Measurements from ENCODE around the gene CADM1.

Gene CADM1

DNA sequence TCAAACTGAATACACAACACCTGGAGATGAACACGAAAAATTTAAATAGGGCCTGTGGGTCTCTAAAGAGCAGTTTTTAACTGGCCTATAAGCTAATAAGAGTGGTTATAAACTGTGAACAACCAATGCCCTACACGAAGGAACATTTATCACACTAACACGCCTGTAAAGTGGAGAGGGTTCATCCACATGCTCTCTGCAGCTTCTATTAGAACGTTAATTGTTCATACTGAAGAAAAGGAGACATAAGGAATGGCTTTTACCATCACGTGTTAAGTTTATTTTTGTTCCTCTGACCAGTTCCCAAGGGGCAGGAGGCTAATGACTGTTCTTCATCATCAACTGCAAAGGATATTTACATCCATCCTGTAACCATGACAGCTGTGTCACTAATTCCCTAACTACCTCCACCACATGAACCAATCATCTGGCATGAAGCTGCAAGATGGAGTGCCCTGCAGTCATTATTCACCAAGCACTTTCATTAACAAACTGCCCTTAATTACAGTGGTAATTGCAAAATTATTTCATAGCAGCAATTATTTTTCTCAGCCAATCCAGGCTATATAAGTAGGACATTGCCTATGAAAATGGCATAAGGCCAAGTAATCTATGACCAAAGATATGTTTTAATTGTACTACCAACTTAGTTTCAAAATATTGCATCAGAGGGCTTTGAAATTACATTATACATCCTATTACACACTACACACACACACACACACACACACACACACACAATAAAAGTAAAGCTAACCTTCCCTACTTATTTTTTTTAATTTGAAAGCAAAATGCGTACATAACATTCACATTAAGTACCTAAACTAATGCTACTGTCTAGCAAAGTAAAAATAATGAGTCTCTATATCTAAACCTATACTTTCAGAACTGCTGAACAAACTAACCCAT is 186.7 kb downstream of the CADM1 start:
- DNase-seq (ENCODE audit: low read depth) = no peak

DNA sequence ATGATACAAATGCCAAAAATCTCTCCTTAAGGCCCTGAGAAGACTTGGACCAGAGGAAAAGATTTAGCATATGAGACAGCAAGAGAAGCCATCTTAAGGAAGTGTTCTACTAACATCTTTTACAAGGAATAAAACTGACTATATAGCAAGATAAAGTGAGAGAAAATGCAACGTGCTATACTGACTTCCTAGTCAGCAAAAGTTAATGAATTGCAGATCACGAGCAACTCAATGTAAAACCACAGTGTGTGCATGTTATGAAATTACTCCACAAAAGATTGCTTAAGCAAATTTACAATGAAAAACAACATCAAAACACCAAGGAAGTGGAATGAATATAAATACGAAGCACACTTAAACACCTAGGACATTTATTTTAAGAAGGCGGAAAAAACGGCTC is 187.5 kb downstream of the CADM1 start:
- DNase-seq (ENCODE audit: low read depth) = no peak

DNA sequence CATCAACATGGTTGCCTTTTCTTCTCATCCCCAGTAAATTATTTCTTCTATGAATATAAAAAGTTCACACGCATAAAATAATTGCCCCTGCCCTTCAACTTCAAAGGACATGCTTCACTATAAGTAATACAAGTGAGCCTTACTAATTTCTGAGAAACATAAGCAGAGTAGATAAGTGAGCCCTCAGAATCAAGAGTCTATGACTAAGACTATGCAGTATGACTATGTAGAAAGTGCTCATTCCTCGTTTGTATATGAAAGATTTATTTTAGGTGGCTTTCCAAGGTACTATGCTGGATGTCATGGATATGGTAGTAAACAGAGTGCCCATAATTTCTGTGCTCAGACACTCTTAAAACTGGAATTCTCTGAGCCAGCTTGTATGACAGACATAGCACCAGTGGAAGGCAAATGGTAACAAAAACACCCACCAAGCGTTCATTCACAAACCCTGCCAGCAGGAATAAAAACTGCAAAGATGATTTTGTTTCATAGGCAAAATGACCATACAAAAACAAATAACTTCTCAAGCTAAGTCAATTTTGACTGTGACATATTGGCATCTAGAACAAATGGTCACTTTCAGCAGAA is 189.8 kb downstream of the CADM1 start:
- no peak for DNase-seq (ENCODE audit: low read depth)

DNA sequence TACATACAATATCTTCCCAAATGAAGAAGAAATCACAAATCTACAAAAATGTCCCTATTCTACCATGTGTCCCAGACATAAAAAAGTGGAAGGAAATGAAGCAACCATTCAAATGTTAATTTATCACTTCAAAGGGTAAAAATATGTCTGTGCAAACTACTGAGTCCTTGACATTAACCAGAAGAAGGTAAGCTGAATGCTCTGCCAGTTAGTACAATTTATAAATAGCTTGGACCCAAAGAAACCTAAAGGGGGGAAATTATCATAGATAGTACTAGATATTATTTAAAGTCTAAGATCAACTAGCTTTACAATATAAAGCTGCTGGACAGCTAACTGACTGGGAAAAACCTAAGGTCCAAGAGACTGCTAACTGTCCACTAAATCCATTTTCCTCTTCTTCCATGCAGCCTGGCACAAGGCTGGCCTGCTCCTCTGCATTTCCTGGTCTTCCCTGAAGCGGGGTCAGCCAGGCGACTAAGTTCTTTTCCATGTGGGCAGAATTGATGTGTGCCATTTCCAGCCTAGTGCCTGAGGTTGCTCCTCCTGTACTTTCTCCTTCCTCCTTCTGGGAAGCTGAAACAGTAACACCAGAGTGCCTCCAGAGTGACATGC is 190.9 kb downstream of the CADM1 start:
- DNase-seq (ENCODE audit: low read depth) = no peak

DNA sequence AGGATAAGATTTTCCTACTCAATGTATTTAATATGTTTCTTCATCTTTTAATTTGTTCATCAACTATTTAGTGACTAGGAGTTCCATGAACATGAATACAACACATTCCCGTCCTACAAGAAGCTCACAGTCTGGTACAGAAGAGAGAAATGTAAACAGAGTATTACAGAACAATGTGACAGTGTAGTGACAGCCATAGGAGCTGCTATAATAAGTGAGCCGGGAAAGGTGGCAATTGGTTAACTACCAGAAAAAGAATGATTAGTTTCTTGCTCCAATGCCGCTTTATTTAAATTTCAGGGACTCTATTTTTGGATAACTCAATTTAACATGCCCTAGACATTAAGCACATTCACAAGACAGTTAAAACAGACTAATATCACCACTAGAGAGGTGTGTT is 192.3 kb downstream of the CADM1 start:
- DNase-seq (ENCODE audit: low read depth) = no peak

DNA sequence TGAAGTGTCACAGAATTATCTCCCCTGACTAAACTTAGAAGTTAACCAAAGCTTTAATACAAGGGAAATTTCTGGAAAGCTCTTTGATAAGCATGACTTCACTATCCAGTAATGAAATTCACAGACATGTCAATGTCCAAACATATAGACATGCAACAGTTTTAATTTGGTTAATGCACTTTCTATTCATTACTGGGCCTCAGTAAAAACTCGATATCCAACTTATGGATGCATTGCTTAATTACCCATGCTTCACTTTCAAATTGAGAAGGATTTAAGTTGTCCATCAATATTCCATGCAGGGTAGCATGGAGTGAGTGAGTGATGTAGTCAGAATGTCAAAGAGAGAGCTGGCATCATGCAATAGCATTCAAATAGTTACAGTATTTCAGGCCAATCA is 197.5 kb downstream of the CADM1 start:
- DNase-seq (ENCODE audit: low read depth) = no peak

DNA sequence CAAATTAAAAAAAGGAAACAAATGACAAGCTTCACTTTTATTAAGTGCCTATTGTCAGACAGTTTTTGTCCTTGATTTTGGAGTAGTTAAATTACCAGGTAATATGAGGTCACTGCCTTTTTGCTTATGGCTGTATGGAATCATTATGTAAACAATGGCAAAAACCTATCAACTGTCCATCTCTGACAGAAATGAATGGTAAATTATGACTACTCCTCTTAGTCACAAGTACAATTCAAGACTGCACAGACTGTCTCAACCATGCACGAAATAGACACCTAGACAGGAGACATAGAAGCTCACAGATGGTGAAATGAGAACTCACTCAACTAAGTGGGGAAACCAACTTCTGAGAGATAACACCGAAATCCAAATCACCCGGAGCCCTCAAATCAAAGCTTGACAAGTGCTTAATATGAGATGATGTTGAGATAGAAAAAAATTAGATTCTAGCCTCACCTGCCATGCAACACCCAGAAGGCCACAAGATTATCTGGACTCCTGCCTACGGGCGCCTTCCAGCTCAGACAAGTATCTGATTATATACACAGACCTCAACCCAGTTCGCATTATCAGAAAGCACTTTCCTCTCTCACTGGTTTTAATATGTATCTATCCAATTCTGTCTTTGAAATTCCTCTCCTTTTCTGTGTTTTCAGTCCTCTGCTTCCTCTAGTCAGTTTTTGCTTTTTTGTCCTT is 199.3 kb downstream of the CADM1 start:
- DNase-seq (ENCODE audit: low read depth) = no peak

DNA sequence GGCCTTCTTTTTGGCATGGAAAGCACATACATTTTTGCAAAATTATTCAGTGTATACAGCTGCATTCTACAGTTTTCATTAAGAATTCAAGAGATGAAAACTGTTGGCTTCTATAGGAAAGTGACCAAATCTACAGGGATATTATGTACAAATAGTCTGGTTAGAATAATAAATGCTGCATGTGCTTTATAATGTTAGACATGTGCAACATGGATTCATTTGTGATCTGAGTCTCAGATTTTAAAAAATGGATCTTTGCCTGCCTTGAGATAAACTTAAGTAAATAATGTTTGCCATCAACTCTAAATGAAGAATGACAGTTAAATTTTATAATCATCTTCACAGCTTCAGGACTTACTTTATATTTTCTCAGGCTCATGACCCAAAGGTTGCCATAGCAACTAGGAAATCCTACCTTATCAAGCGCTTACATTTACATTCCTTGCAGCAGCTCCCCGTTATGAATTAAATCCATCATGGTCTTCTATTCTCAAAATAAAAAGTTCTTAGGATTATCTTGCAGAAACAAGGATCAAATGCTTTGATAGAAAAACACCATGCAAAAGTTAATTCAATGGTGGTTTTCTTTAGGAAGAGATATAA is 200.2 kb downstream of the CADM1 start:
- DNase-seq (ENCODE audit: low read depth) = no peak

DNA sequence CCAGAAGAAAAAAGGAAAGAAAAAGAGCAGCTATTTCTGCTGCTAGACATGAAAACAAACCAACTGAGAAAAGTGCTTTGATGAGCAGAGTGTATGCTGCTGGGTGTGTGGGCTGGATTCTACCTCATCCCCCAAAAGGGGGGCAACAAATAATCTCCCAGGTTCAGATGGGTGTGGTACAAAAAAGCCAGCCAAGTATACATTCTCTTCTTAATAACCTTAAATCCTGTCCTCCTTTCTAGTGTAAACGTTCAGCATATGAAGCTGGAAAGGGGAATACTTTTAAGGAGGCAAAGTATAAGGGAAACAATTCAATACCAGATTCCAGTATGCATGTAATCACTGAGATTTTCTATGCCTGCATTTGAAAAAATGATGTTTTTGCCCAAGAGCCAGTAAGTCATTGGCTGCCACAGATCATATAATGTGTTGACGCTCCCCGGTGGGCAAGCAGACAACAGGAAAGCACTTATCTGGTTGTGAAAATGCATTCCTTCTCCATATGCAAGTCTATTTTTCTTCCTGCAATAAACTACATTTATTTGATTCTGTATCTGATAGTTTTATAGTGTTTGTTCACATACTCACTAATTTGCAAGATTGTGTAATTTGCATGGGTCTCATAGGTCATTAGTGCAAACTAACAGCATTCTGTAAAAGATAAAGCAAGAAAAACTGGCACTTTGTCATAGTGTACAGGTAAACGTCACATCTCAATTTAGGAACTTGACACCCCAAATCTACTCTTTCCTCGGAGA is 201.1 kb downstream of the CADM1 start:
- DNase-seq (ENCODE audit: low read depth) = no peak

DNA sequence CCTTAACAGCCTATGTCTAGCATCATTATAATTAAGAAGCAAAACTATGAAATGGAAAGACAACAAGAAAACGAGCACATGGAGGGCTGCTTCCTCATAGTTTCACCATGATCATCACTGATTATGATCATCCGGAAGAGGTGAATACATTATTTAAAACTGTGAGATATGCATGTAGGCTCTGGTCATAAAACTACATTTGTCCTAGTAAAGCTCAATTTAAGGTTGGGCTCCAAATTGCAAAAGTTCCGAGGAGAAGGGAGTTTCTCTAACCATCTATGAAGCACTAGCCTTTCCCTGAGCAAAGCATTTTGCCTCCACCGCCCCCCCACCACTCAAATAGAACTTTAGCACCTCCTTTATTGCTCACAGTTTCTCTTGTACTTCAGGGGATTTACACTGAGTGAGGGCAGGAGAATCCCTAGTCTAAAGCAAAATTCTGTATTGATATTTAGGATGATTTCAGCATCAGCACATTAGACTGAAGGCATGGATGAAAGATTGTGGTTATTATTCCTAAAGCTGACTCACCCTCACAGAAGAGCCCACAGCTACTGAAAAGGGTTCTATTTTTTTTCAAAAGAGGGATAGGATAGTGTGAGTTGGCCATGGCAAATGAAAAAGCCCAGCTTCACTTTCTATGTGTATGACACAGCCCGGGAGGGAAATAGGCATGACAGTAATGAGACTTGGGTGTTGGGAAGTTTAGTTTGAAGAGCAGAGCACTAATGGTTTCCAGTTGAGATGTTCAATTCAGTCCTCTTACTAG is 203.4 kb downstream of the CADM1 start:
- DNase-seq (ENCODE audit: low read depth) = peak; percentile 10

DNA sequence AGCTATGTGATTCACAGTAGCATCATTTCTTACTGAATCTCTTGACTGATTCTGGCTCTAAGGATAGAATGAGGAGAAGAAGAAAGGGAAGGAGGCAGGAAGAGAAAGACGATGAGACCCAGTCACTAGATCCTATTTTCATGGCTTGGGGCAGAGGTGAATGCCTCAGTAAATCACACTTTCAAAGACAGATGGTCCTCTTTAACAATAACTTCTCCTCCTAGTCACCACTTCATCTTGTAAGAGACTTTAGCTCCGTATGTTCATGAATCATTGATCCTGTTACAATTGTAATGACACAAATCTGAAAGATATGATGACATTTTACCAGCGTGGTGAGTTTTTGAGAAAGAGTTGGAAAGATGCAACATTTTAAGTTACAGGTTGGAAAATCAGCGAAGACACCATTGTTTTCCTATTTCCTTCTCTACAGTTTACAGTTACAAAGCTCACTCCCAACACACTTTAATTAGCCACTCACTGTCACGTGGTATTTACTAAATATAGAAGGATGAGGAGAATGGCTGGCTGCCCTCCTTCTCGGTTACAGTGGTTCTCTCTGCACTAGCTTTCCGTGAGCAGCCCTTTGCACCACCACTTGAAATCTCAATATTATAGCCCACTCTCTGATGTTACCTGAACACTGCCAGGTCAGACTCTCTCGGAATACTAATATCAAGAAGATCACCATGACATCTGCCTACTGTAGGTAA is 205.8 kb downstream of the CADM1 start:
- DNase-seq (ENCODE audit: low read depth) = no peak

DNA sequence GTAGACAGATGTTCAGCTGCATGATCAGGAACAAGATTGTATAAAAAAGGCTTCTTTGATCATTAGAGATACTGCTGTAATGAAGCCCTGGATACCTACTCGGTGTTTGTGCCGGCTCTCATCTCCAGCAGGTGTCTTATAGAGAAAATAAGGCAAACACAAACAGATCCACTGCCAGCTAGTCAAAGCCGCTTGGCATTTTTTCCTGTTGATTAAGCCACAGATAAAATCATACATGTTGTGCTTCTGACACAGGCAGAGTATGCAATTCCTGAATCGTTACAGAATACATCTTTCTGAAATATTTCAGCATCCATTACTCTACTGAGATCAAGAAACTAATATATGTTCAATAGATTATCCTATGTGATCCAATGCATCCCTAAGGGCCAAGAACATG is 206.9 kb downstream of the CADM1 start:
- no peak for DNase-seq (ENCODE audit: low read depth)

DNA sequence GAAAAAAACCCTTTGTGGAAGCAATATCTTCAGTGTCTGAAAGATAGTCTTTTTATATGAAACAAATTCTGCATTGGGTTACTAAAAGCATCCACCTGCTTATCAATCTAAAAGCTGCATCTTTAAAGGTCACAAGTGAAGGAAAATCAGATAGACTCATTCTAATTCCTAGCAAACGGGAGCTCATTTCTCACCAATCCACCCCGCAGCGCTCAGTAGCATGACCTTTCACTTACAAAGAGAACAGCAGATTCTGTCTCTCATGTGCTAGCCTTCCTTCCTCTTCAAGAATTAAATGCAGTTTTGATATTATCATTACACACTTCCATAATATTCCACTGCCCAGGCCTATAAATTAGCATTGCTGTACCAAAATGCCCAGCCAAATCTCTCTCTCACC is 212.9 kb downstream of the CADM1 start:
- no peak for DNase-seq (ENCODE audit: low read depth)

DNA sequence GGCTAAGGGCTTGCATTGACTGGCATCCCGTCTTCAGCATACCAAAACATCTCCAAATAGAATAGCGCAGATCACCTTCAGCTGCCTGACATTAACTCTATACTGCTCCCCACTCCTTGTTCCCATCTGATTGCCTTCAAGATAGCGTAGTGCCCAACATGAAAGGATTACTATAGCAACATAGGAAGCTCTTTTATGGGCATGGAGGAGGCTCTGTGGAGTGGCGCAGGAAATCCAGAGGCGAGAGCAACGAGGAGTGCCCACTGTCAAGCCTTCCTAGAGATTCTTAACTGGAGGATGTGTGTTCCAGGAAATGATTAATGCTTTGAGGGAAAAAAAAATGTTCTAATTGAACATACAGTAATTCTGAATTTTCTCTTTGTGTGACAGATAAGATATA is 213.3 kb downstream of the CADM1 start:
- DNase-seq (ENCODE audit: low read depth) = no peak

DNA sequence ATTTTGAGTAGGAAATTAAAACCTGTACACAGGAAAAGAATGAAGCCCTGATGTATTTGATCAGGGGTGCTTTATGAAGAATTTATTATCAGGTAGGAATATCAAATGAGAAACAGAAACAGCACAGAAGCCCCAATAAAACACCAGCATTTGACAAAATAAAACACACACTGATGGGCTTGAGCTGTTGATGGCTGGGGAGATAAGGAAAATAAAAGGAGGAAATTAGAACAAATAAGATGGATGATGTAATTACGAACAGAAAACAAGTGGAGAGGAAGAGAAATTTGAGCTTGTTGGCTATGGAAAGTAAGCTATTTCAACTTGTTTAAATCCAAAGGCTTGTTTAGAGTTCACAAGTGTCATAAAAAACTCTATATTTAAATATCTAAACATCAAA is 213.7 kb downstream of the CADM1 start:
- no peak for DNase-seq (ENCODE audit: low read depth)

DNA sequence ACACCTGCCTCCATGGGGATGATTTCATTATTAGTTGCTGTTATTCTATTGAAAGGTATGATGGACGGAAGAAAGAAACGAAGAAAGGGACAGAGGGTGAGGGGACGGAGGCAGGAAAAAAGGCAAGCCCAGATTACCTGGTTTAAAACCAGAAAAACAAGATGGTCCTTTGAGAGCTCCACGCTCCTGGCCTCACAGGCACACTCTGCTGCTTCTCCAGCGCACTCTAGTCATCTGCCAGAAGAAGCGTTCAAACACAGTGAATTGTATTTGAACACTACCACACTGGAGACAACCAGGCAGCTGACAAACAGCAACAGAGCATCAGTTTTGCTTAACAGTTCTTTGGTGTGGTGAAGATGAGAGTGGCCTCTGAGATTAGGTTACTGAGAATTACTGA is 216.9 kb downstream of the CADM1 start:
- no peak for DNase-seq (ENCODE audit: low read depth)

DNA sequence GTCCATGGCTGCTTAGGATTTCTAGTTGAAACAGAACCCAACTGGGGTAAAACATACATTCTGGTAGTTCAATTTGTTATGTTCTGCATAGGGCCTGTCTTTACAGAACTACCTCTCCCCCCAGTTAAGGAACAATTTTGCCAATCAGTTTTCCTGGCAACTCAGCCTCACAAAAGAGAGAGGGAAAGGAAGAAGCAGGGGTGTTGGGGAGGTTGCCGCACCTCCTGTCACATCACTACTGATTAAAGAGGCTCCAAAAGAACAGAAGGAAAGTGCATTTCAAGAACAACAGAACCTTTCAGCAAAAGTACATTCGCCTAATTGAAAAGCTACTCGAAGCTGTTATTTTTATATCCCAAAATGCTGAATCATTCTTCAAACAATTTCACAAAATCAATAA is 217.6 kb downstream of the CADM1 start:
- DNase-seq (ENCODE audit: low read depth) = no peak

DNA sequence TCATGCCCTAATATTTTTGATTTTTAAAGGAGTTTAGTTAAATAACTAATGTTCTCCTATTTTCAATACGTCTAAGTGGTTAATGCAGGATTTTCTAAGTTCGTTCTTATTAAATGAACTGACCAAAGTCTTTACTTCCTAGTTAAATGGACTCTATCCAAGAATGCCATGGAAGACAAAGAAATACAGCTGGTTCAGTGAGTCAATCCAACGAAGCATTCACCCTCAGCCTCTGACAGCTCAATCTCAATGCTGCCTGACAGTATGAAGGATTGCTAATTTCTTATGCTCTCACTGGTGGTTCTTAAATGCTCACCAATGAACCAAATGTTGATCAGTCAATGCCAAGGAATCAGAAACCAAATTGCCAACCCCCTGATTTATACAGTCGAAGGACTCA is 219.4 kb downstream of the CADM1 start:
- DNase-seq (ENCODE audit: low read depth) = peak; percentile 25

DNA sequence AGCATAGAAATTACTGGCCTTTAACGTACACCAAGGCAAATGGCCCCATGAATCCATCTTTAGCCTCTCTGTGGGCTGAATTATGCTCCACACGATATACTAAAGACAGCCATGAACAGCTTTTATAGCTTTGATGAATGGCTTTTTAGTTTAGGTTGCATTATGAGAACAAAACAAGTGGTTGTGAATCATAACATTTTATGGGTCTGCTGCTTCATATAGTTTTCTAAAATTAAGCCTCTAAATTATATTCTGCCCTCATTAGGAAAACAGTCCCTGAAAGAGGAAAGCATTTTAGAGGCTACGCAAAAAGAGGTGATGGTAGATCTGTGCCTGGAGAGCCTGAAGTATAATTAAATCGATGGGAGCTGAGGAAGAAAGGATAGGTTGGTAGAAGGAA is 221.3 kb downstream of the CADM1 start:
- no peak for DNase-seq (ENCODE audit: low read depth)

DNA sequence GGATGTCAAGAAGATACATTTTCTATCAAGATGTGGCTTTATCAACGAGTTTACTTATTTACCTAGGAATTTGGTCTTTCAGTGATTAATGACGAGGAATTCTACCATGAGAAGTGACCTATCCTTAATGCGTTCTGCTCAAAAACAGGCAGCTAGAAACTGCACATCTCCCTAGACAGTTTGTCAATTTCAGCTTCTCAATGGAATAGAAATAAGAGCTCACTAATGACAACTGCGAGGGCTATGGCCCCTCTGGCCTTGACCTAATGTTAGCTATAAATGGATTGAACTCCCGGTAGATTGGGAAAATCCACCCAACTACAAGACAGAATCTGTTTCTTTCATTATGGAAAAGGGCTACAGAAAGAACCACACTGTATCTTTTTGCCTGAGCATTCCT is 223.4 kb downstream of the CADM1 start:
- DNase-seq (ENCODE audit: low read depth) = no peak
